Urothelium cell line (cell line): ENCODE results near the gene GPR37L1.
"Not testable (repeated sequence)": the region's sequence is repeated elsewhere in the genome, so short reads cannot be mapped to it uniquely, and the experiment has no call there.

ENCODE experiments used
- DNase-seq: peaks from one replicate; pipeline ENCODE4 v3.0.0; 2011; ENCODE audit warnings: low spot score, mixed read lengths
- FAIRE-seq: peaks from 2 replicates; lab custom pipeline; 2011; peaks lifted over from hg19 to GRCh38; lab: Jason Lieb, UNC

The GPR37L1 gene

GRCh38 chr1:202133001-202133400, 10.3 kb downstream of the GPR37L1 start:
- DNase-seq (no peak), FAIRE-seq (no peak)

- DNase-seq = no peak
- no peak for FAIRE-seq
Measured at GRCh38 chr1:202133496-202133895, 10.8 kb downstream of the GPR37L1 start.

DNA sequence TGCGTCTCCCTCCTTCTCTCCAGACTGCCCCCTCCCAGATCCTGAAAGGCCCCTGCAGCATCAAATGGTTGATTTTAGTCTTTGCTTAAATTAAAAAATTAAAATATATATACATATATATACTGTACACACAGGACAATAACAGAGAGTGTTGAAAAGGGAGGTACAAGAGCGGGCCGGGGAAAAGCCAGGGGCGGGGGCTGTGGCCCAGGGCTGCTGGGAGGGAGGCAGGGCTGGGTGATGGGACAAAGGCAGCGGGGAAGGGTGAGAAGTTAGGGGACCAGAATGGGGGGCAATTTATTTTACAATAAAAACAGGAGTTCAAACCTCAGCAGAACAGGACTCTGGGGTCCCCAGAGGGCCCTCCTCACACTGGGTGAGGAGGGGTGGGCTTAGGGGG, 11.3 kb downstream of the GPR37L1 start:
- FAIRE-seq = no peak
- DNase-seq = no peak

GRCh38 chr1:202134645-202135172, 12.0 kb downstream of the GPR37L1 start:
- DNase-seq (no peak), FAIRE-seq (no peak)

DNA sequence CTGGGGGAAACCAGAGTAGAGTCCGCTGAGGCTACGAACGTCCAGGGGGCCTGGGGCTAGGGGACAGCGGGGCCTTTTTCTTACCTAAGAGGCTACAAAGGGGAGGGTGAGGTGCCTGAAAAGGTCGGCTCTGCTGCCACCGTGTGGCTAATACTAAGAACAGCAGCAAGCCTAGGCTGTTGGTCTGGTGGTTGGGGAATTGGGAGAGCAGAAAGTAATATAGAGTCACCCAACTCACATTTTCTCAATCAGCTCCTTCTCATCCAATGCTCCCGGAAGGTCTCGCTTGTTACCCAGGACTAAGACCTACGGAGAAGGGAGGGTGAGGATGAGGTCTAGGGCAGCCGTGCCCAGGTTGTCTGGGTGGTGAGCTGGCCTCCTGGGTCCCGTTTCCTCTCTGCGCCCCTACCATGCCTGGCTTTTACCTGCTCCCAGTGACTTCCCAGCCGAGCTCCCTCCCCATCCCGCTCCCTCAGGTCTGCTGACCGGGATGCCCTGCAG, 12.6 kb downstream of the GPR37L1 start:
- DNase-seq (peak; percentile 84), FAIRE-seq (no peak)

DNA sequence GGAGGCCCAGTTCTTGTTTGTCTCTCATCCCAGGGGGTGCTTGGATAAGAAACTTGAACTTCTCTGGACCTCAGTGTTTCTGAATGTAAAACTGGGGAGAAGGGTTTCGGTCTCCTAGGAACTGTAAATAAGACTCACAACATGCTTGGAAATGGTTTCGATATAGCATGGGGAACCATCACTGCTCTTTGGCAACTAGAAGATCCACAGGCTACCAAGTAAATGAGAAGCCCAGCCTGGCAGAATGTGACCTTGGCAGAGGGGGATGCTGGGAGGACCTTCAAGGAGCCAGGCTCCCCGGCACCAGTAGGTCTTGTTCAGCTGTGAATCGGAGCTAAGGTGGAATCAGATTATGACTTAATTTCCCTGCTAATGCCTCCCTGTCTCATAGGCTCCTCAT, 18.1 kb downstream of the GPR37L1 start:
- FAIRE-seq (no peak), DNase-seq (no peak)

DNA sequence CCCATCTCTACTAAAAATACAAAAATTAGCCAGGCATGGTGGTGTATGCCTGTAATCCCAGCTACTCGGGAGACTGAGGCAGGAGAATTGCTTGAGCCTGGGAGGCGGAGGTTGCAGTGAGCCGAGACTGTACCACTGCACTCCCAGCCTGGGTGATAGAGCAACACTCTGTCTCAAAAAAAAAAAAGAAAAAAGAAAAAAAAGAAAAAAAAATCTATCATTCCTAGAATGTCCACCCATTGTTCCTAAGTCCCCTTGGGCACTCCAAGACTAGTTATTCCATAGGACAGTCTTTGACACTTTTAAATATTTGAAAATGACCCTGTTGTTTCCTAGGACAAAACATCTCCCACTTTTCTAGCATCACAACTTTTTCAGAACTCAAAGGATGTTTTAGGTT, 18.8 kb downstream of the GPR37L1 start:
- not testable (repeated sequence) for DNase-seq, FAIRE-seq

- FAIRE-seq = no peak
- no peak for DNase-seq
Measured at GRCh38 chr1:202143011-202143767, 20.5 kb downstream of the GPR37L1 start.

DNA sequence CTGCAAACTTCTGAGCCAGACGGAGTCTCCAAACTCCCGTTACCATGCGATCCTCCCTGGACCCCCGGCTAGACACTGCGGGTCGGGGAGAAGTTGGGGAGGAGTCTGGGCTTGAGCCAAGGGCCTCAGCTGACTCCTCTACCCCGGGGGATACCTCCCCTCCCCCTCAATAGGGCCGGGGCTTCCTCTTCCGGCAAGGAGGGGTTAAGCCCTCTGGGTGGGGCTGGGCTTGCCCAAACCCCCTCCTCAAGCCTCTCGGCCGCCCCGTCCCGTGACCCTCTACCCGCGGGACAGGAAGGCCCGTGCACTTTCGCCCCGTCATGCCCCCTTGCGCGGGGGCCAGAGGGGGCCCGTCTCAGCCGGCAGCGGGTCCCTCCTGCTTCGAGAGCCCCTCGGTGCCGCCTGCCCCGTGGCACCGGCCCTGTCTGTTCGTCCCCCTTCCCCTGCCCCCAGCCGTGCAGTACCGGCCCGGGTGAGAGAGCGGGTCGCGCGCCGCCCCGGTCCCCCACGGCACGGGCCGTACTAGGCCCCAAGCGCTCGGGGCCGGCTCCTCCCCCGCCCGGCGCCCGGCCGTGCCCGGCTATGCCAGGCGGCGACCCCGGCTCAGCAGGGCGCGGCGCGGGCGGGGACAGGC, 21.2 kb downstream of the GPR37L1 start:
- DNase-seq (peak; percentile 46), FAIRE-seq (no peak)

GRCh38 chr1:202144402-202145067, 21.8 kb downstream of the GPR37L1 start, which contains the start of gene ARL8A:
Gene ARL8A, minus strand, starts transcription at chr1:202144737. Its CDS starts 165 bp downstream, at chr1:202144572.
- FAIRE-seq = no peak

GRCh38 chr1:202145068-202145743, 22.5 kb downstream of the GPR37L1 start:
- no peak for FAIRE-seq
- peak; percentile 39 for DNase-seq

More at GRCh38 chr1:202144402-202145067, 21.8 kb downstream of the GPR37L1 start, which contains the start of gene ARL8A:
- peak; percentile 85 for DNase-seq

DNA sequence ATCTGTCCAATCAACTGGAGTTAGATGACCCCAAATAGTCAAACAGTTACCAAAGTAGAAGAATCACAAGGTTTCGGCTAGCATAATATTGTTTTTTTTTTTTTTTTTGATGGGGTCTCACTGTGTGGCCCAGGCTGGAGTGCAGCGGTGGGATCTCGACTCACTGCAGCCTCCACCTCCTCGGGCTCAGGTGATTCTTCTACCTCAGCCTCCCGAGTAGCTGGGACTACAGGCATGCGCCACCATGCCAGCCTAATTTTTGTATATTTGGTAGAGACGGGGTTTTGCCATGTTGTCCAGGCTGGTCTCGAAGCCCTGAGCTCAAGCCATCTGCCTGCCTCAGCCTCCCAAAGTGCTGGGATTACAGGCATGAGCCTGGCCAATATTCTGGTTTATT, 23.0 kb downstream of the GPR37L1 start:
- DNase-seq, FAIRE-seq: not testable (repeated sequence)

DNA sequence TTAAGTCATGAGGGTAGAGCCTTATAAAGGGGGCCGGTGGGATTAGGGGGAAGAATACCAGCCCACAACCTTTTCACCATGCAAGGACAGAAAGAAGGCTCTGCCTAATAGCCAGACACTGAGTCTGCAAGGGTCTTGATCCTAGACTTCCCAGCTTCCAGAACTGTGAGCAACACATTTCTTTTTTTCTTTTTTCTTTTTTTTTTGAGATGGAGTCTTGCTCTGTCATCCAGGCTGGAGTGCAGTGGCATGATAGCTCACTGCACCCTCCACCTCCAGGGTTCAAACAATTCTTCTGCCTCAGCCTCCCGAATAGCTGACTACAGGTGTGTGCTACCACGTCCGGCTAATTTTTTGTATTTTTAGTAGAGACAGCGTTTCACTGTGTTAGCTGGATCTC, 23.6 kb downstream of the GPR37L1 start:
- no peak for FAIRE-seq
- no peak for DNase-seq

GRCh38 chr1:202146993-202147392, 24.3 kb downstream of the GPR37L1 start:
- FAIRE-seq = no peak
- no peak for DNase-seq

DNA sequence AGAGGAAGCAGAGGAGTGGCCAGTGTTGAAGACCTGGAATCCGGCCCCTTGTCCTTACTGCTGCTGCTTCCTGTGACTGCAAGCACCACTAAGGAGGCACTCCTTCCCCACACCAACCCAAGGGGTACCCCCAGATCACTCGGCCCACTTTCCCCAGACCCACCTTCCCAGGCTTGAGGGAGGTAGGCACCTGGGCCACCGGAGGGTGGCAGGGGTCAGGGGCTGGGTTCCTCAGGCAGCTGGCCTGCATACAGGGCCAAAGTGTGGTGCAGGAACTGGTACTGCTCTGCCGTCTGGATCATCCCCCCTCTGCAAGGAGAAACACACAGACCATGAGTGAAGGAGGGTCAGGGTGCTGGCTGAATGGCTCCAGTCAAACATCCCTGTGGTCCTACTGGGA, 25.7 kb downstream of the GPR37L1 start:
- DNase-seq (no peak), FAIRE-seq (no peak)

DNA sequence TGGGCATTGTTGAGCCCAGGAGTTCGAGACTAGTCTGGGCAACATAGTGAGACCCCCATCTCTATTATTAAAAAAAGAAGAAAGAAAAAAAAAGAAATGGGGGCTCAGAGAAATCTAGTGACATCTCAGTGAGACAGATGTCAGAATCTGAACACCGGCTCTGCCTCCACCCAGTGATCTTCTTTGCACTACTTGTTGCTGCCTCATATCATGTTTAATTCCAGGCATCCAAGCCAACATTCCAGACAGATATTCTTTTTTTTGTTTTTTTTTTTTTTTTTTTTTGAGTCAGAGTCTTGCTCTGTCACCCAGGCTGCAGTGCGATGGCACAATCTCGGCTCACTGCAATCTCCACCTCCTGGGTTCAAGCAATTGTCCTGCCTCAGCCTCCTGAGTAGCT, 26.8 kb downstream of the GPR37L1 start:
- DNase-seq (no peak), FAIRE-seq (no peak)

GRCh38 chr1:202150187-202150586, 27.5 kb downstream of the GPR37L1 start:
- no peak for DNase-seq

DNA sequence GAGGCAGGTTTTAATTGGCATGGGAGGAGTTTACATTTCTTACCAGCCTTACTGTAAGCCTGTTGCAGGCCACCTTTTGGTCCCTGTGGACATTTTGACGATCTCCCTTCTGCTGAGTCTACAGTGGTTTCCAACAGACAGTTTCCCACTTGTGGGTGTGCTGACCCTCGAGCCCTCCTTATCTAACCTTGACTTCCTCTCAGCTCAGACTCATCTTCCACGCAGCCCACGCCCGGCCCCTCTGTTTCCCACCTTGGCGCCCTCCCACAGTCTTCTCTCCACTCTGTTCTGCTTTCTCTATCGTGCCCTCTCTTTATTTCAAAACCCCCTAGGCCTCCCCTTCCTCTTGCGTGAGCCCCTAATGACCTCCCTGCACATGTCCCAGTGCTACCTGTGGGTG, 27.9 kb downstream of the GPR37L1 start:
- FAIRE-seq (no peak), DNase-seq (no peak)

More at GRCh38 chr1:202150187-202150586, 27.5 kb downstream of the GPR37L1 start:
- FAIRE-seq = no peak

GRCh38 chr1:202151045-202151444, 28.3 kb downstream of the GPR37L1 start:
- FAIRE-seq = no peak

DNA sequence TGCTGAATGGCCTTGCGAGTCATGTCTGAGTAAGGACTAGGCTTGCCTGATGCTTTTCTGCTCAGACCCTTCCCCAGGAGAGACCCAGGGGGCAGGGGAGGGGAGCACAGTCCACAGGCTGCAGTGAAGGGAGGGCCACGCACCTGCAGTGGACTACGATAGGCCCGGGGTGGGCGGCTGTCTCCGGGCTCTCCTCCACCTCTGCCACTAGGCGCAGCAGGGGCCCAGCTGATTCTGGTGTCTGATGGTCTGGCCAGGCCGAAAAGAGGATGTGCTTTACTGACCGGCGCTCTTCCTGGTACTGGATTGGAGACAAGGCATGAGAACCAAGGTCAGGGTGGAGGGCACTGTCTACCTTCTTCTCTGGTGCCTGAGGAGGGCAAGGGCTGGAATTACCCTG, 29.7 kb downstream of the GPR37L1 start:
- DNase-seq = no peak
- no peak for FAIRE-seq

More at GRCh38 chr1:202151045-202151444, 28.3 kb downstream of the GPR37L1 start:
- no peak for DNase-seq

- DNase-seq (no peak), FAIRE-seq (no peak)
Measured at GRCh38 chr1:202153284-202153683, 30.6 kb downstream of the GPR37L1 start.
